ENCODE measurements around the gene CLCNKA.

DNA sequence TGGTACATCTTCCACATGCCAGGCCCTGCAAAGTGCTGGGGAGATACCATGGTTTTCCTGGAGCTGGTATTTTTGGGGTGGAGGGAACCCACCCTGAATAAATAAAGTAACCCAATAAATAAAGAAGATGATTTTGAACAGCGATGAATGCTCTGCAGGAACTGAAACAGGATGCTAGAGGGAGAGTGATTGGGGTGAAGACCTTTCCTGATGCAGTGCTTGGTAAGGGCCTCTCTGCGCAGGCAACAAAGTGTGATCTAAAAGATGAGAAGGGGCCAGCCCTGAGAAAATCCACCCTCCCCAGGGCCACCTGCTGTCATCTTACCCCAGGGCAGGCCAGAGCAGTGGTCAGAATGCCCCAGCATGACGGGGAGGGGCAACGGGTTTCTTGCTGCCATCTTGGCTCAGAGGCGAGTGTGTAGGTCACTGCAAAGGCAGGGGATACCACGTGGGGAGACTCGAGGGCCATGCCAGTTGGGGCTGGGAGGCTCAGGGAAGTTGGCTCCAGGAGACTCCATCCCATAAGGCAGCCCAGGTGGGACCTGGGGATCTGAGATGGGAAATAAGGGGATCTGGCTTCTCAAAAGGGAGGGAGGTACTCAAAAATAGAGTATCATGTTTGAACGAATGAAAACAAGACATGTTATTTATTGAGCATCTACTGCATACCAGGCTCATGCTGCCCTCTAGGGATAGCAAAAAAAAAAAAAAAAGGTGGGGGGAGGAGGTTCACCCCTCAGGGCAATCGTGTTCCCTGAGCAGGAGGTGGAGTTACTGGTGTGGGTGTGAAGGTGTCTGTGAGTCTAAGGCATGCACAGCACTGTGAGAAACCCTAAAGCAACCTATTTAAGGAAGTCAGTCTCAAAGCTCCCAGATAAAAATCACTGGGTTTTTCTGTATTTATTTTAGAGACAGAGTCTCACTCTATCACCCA, 15.0 kb upstream of the CLCNKA start:
- TF ChIP-seq, protein P1, sequence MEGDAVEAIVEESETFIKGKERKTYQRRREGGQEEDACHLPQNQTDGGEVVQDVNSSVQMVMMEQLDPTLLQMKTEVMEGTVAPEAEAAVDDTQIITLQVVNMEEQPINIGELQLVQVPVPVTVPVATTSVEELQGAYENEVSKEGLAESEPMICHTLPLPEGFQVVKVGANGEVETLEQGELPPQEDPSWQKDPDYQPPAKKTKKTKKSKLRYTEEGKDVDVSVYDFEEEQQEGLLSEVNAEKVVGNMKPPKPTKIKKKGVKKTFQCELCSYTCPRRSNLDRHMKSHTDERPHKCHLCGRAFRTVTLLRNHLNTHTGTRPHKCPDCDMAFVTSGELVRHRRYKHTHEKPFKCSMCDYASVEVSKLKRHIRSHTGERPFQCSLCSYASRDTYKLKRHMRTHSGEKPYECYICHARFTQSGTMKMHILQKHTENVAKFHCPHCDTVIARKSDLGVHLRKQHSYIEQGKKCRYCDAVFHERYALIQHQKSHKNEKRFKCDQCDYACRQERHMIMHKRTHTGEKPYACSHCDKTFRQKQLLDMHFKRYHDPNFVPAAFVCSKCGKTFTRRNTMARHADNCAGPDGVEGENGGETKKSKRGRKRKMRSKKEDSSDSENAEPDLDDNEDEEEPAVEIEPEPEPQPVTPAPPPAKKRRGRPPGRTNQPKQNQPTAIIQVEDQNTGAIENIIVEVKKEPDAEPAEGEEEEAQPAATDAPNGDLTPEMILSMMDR (IDR thresholded peaks at IDR 0.05; ENCODE audit: low read length), result peak; percentile 27; the same call in 1 of the 2 replicates
- TF ChIP-seq EZH2 (IDR thresholded peaks at IDR 0.05; ENCODE audit: borderline replicate concordance, low read length), result no peak

All from OCI-LY1 (cell line).